Measurements from ENCODE around the gene CTRB2.
A peak's percentile ranks its signal among the peaks of the same experiment; 100 is the strongest.
"Not testable (repeated sequence)": the region's sequence is repeated elsewhere in the genome, so short reads cannot be mapped to it uniquely, and the experiment has no call there.

CTRB2 gene

GRCh38 chr16:75226550-75227360 lies 19.8 kb upstream of the CTRB2 start:
- no peak for DNase-seq
- H3K4me1 Mint-ChIP-seq (ENCODE audit: low read depth in 2 of 2): no peaks in the 10 kb centered on the region
- H3K36me3 Mint-ChIP-seq (ENCODE audit: insufficient read depth): no peaks in the 10 kb centered on the region
- no peaks in the 10 kb centered on the region for H3K9me3 Mint-ChIP-seq
- no peak for ATAC-seq (replicated peaks)
- H3K27ac Mint-ChIP-seq: no peak overlapping the region
- H3K27me3 Mint-ChIP-seq: peaks cover 15 to 34% of the 10 kb centered on the region in 2 donors
- H3K4me3 Mint-ChIP-seq: no peak overlapping the region

DNA sequence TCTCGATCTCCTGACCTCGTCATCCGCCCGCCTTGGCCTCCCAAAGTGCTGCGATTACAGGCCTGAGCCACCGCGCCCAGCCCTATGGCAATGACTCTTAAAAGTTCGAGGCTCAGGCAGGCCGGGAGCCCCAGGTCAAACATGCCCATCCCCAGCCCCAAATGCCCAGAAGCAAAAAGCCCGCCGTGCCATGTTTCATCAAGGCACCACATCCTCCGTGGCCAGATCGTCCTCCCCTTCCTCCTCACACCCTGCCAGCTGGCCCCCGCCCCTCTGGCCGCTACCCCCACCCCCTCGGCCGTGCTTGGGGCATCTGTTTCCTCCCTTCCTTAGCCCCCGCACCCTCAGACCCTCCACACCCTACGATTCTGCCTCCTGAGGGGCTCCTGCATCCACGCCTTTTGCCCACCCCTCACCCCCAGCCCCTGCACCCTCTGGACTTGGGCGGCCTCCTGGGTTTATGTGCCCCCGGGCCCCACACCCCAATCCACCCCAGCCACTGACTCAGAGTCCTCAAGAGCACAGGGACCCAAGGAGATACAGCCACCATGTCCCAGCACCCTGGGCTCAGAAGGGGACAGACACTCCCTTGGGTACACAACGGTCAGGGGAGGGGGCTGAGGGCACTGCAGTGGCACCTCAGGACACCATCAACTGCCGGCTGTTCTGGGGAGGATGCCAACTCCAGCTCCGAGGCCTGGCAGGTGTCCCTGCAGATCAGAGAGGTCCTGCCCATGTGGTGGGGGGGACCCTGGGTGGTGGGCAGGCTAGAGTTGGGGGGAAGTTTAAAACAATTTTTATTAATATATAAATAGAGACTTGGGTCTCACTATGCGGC lies 18.9 kb upstream of the CTRB2 start:
- Mint-ChIP-seq H3K36me3 (ENCODE audit: insufficient read depth) (no peaks in the 10 kb centered on the region), H3K27ac (no peak overlapping the region), H3K27me3 (peaks cover 15 to 34% of the 10 kb centered on the region in 2 donors), H3K9me3 (no peaks in the 10 kb centered on the region), H3K4me3 (no peak overlapping the region), H3K4me1 (ENCODE audit: low read depth in 2 of 2) (peaks cover 0 to 1% of the 10 kb centered on the region in 2 donors)
- DNase-seq (no peak), ATAC-seq (replicated peaks) (no peak)

DNA sequence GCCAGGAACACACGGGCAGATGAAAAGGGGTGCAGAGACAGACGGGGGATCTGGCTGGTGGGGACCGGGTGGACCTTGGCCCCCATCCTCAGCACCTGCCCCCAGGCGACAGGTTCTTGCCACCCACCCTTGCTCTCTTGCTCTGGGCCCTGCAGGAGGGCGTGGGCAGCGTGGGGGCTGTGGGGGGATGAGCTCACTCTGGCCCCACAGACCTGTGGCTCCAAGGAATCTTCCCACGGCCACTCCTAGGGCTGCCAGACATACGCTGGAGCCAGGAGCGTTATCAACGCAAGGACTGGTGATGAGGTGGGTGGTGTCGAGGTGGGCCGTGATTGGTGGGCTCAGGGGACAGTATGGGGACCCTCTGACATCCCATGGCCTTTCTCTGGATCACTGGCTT lies 18.1 kb upstream of the CTRB2 start:
- no peak for DNase-seq
- H3K9me3 Mint-ChIP-seq: no peaks in the 10 kb centered on the region
- H3K4me1 Mint-ChIP-seq (ENCODE audit: low read depth in 2 of 2): peaks cover 0 to 7% of the 10 kb centered on the region in 2 donors
- no peak overlapping the region for H3K27ac Mint-ChIP-seq
- ATAC-seq (replicated peaks): no peak
- no peaks in the 10 kb centered on the region for H3K36me3 Mint-ChIP-seq (ENCODE audit: insufficient read depth)
- no peak overlapping the region for H3K4me3 Mint-ChIP-seq
- peaks cover 15 to 34% of the 10 kb centered on the region in 2 donors for H3K27me3 Mint-ChIP-seq

GRCh38 chr16:75224306-75225082 lies 17.5 kb upstream of the CTRB2 start:
- H3K9me3 Mint-ChIP-seq: no peaks in the 10 kb centered on the region
- H3K27ac Mint-ChIP-seq: no peak overlapping the region
- DNase-seq (no peak), ATAC-seq (replicated peaks) (no peak)
- H3K4me1 Mint-ChIP-seq (ENCODE audit: low read depth in 2 of 2): peaks cover 3 to 13% of the 10 kb centered on the region in 2 donors
- H3K27me3 Mint-ChIP-seq: peaks cover 15 to 34% of the 10 kb centered on the region in 2 donors
- no peak overlapping the region for H3K4me3 Mint-ChIP-seq
- peaks cover 4% of the 10 kb centered on the region for H3K36me3 Mint-ChIP-seq (ENCODE audit: insufficient read depth)

GRCh38 chr16:75223129-75223528 lies 16.2 kb upstream of the CTRB2 start:
- not testable (repeated sequence) for H3K36me3 Mint-ChIP-seq (ENCODE audit: insufficient read depth); ATAC-seq (replicated peaks); H3K4me3 Mint-ChIP-seq; DNase-seq; H3K27ac Mint-ChIP-seq; H3K9me3 Mint-ChIP-seq
- Mint-ChIP-seq H3K4me1 (ENCODE audit: low read depth in 2 of 2) (peaks cover 3 to 16% of the 10 kb centered on the region in 2 donors), H3K27me3 (peaks cover 15 to 32% of the 10 kb centered on the region in 2 donors)

DNA sequence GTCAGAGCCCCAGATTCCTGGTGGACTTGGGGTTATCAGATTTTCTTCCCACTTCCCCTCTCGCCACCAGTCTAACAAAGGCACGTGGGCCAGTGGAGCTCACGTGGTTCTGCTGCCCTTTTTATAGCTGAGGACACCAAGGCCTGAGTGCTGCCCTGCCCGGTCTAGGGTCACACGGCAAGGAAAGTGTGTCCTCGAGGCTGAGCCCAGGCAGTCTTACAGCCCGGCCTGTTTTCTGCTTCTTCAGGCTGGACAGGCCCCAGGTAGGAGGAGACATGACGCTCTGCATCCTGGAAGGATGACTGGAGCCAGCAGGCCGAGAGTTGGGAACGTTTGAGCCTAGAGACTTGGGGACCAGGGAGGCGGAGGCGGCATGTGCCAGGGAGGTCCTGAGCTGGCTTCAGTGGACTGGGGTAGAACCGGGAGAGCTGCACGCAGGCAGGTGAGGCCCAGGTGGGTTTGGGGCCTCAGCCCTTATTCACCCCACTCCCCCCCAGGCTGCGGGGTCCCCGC lies 15.4 kb upstream of the CTRB2 start:
- no peak for ATAC-seq (replicated peaks)
- peaks cover 3 to 16% of the 10 kb centered on the region in 2 donors for H3K4me1 Mint-ChIP-seq (ENCODE audit: low read depth in 2 of 2)

GRCh38 chr16:75219838-75220237 lies 12.9 kb upstream of the CTRB2 start:
- peaks cover 3 to 16% of the 10 kb centered on the region in 2 donors for H3K4me1 Mint-ChIP-seq (ENCODE audit: low read depth in 2 of 2)
- no peaks in the 10 kb centered on the region for H3K9me3 Mint-ChIP-seq
- H3K27ac Mint-ChIP-seq: peak overlapping the region; percentile 80 to 96
- peak; percentile 66 for ATAC-seq (replicated peaks)
- peaks cover 6% of the 10 kb centered on the region for H3K36me3 Mint-ChIP-seq (ENCODE audit: insufficient read depth)
- H3K27me3 Mint-ChIP-seq: peaks cover 3 to 7% of the 10 kb centered on the region in 2 donors
- DNase-seq: peak in 1 of 3 experiments; percentile 12
- H3K4me3 Mint-ChIP-seq: peak overlapping the region; percentile 72 to 89

More for the DNA sequence above, 15.4 kb upstream of the CTRB2 start:
- no peaks in the 10 kb centered on the region for H3K9me3 Mint-ChIP-seq
- no peak for DNase-seq
- H3K4me3 Mint-ChIP-seq: no peak overlapping the region
- peaks cover 6% of the 10 kb centered on the region for H3K36me3 Mint-ChIP-seq (ENCODE audit: insufficient read depth)
- H3K27me3 Mint-ChIP-seq: peaks cover 9 to 24% of the 10 kb centered on the region in 2 donors
- H3K27ac Mint-ChIP-seq: no peak overlapping the region

DNA sequence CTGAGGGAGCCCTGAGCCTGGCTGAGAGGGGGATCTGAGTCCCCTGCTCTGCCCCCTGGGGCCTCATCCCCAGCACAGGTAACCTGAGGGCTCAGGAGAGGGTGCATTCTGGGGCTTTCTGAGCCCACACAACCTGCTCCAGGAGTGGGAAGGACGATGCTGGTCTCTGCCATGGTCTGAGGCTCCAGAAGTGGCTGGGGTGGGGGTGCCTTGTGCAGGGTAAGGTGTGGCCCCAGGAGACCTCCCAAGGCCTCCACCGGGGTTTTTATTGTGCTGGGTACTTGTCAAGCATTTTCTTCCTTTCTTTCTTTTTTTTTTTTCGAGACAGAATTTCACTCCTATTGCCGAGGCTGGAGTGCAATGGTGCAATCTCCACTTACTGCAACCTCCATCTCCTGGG lies 12.1 kb upstream of the CTRB2 start:
- no peak for ATAC-seq (replicated peaks)
- Mint-ChIP-seq H3K36me3 (ENCODE audit: insufficient read depth) (peaks cover 6% of the 10 kb centered on the region), H3K4me3 (peak overlapping the region in 1 of 2 donors; percentile 72), H3K4me1 (ENCODE audit: low read depth in 2 of 2) (peaks cover 3 to 16% of the 10 kb centered on the region in 2 donors), H3K9me3 (no peaks in the 10 kb centered on the region), H3K27me3 (no peaks in the 10 kb centered on the region), H3K27ac (peak overlapping the region; percentile 80 to 96)
- no peak for DNase-seq

GRCh38 chr16:75218256-75219076 lies 11.5 kb upstream of the CTRB2 start, which contains the start of gene CTRB1:
CTRB1 (plus strand) TSS chr16:75218988; CDS start chr16:75219008, 20 bp downstream.
- no peak for ATAC-seq (replicated peaks)

GRCh38 chr16:75217389-75217851 lies 10.5 kb upstream of the CTRB2 start:
- Mint-ChIP-seq H3K27me3 (peaks cover 0 to 4% of the 10 kb centered on the region in 2 donors), H3K27ac (no peak overlapping the region), H3K9me3 (no peaks in the 10 kb centered on the region), H3K36me3 (ENCODE audit: insufficient read depth) (peaks cover 6% of the 10 kb centered on the region), H3K4me1 (ENCODE audit: low read depth in 2 of 2) (peaks cover 3 to 16% of the 10 kb centered on the region in 2 donors), H3K4me3 (no peak overlapping the region)
- DNase-seq (no peak), ATAC-seq (replicated peaks) (no peak)

More at GRCh38 chr16:75218256-75219076, 11.5 kb upstream of the CTRB2 start, which contains the start of gene CTRB1:
- H3K27ac Mint-ChIP-seq: peak within 1 kb of the TSS; percentile 80 to 96
- H3K4me1 Mint-ChIP-seq (ENCODE audit: low read depth in 2 of 2): peaks cover 3 to 16% of the 10 kb centered on the region in 2 donors
- no peaks in the 10 kb centered on the region for H3K9me3 Mint-ChIP-seq
- peak within 1 kb of the TSS; percentile 72 to 89 for H3K4me3 Mint-ChIP-seq
- H3K27me3 Mint-ChIP-seq: no peaks in the 10 kb centered on the region
- DNase-seq: no peak
- H3K36me3 Mint-ChIP-seq (ENCODE audit: insufficient read depth): peaks cover 6% of the 10 kb centered on the region

GRCh38 chr16:75216576-75216975 lies 9.6 kb upstream of the CTRB2 start:
- no peak overlapping the region for H3K4me3 Mint-ChIP-seq
- DNase-seq (no peak), ATAC-seq (replicated peaks) (no peak)
- H3K4me1 Mint-ChIP-seq (ENCODE audit: low read depth in 2 of 2): peaks cover 3 to 16% of the 10 kb centered on the region in 2 donors
- no peaks in the 10 kb centered on the region for H3K9me3 Mint-ChIP-seq
- H3K27ac Mint-ChIP-seq: no peak overlapping the region
- H3K36me3 Mint-ChIP-seq (ENCODE audit: insufficient read depth): peaks cover 6% of the 10 kb centered on the region
- peaks cover 0 to 9% of the 10 kb centered on the region in 2 donors for H3K27me3 Mint-ChIP-seq

- Mint-ChIP-seq H3K36me3 (ENCODE audit: insufficient read depth) (peaks cover 6% of the 10 kb centered on the region), H3K27ac (no peak overlapping the region), H3K9me3 (no peaks in the 10 kb centered on the region), H3K4me3 (no peak overlapping the region), H3K27me3 (peaks cover 0 to 9% of the 10 kb centered on the region in 2 donors), H3K4me1 (ENCODE audit: low read depth in 2 of 2) (peaks cover 3 to 16% of the 10 kb centered on the region in 2 donors)
- no peak for DNase-seq
- no peak for ATAC-seq (replicated peaks)
Measured at GRCh38 chr16:75216127-75216526, 9.2 kb upstream of the CTRB2 start.

Data from effector memory CD8-positive, alpha-beta T cell (primary cell).